Measurements from ENCODE around the gene THAP8. TPM values are rescaled to one million over a fixed set of nuclear protein-coding genes. Genes with fewer than 3 reads are reported as not detected.
"Not testable (repeated sequence)": the region's sequence is repeated elsewhere in the genome, so short reads cannot be mapped to it uniquely, and the experiment has no call there.

THAP8 gene
- total RNA-seq, 1 donor from 2014 or later, result 4.2 TPM

- ATAC-seq (ENCODE audit: poor library complexity); DNase-seq; intact Hi-C loops (cut with DNase I): not testable (repeated sequence)
These were observed 13.0 kb downstream of the THAP8 start for GRCh38 chr19:36041092-36041491.

- ATAC-seq (ENCODE audit: poor library complexity), result no peak
- intact Hi-C loops (cut with DNase I), result no loop called here
- no peak for DNase-seq
These were observed 13.6 kb downstream of the THAP8 start for GRCh38 chr19:36040495-36040894.

GRCh38 chr19:36032251-36033104 lies 21.6 kb downstream of the THAP8 start, which contains the start of gene CLIP3:
Gene CLIP3 (minus strand): TSS chr19:36032873. CDS start chr19:36032357, 516 bp downstream.
- intact Hi-C loops (cut with DNase I), result no loop called here

GRCh38 chr19:36031308-36031707 lies 22.8 kb downstream of the THAP8 start:
- intact Hi-C loops (cut with DNase I), result no loop called here
- no peak for DNase-seq
- ATAC-seq (ENCODE audit: poor library complexity), result no peak

More at GRCh38 chr19:36032251-36033104, 21.6 kb downstream of the THAP8 start, which contains the start of gene CLIP3:
- ATAC-seq (ENCODE audit: poor library complexity) (peak; percentile 85), DNase-seq (peak; percentile 79)

- ATAC-seq (ENCODE audit: poor library complexity) (no peak), DNase-seq (no peak)
- intact Hi-C loops (cut with DNase I), result no loop called here
These were observed 23.6 kb downstream of the THAP8 start for GRCh38 chr19:36030264-36031148.

- intact Hi-C loops (cut with DNase I), result no loop called here
- ATAC-seq (ENCODE audit: poor library complexity) (no peak), DNase-seq (no peak)
These were observed 25.6 kb downstream of the THAP8 start for GRCh38 chr19:36028313-36029041.

GRCh38 chr19:36027696-36028095 lies 26.4 kb downstream of the THAP8 start:
- intact Hi-C loops (cut with DNase I), result no loop called here
- ATAC-seq (ENCODE audit: poor library complexity), result no peak
- DNase-seq, result no peak

GRCh38 chr19:36026091-36026876 lies 27.8 kb downstream of the THAP8 start:
- ATAC-seq (ENCODE audit: poor library complexity), result no peak
- intact Hi-C loops (cut with DNase I), result no loop called here
- no peak for DNase-seq

GRCh38 chr19:36025541-36025940 lies 28.5 kb downstream of the THAP8 start:
- intact Hi-C loops (cut with DNase I), result no loop called here
- ATAC-seq (ENCODE audit: poor library complexity), result no peak

GRCh38 chr19:36023432-36023831 lies 30.7 kb downstream of the THAP8 start:
- DNase-seq (no peak), ATAC-seq (ENCODE audit: poor library complexity) (no peak)
- intact Hi-C loops (cut with DNase I), result no loop called here

More at GRCh38 chr19:36025541-36025940, 28.5 kb downstream of the THAP8 start:
- DNase-seq, result no peak

GRCh38 chr19:36019061-36019670 lies 34.9 kb downstream of the THAP8 start:
- ATAC-seq (ENCODE audit: poor library complexity) (no peak), DNase-seq (no peak)
- intact Hi-C loops (cut with DNase I), result no loop called here

- intact Hi-C loops (cut with DNase I), result no loop called here
- ATAC-seq (ENCODE audit: poor library complexity) (peak; percentile 98), DNase-seq (peak; percentile 100)
These were observed 39.8 kb downstream of the THAP8 start, which contains the start of gene ALKBH6 for GRCh38 chr19:36014012-36014924. Gene ALKBH6 (minus strand): TSS chr19:36014213. CDS start chr19:36013397, 816 bp downstream.

GRCh38 chr19:36013280-36014011 lies 40.6 kb downstream of the THAP8 start:
- no peak for DNase-seq
- intact Hi-C loops (cut with DNase I), result no loop called here
- ATAC-seq (ENCODE audit: poor library complexity), result no peak

GRCh38 chr19:36010402-36010801 lies 43.7 kb downstream of the THAP8 start:
- ATAC-seq (ENCODE audit: poor library complexity), result no peak
- intact Hi-C loops (cut with DNase I), result no loop called here
- DNase-seq, result no peak

- ATAC-seq (ENCODE audit: poor library complexity), result no peak
- DNase-seq, result no peak
- intact Hi-C loops (cut with DNase I), result no loop called here
These were observed 44.3 kb downstream of the THAP8 start for GRCh38 chr19:36009633-36010379.
